Renal pelvis (tissue), 12 donors: Measurements from ENCODE around the gene PLAAT5. TPM values are rescaled to one million over a fixed set of nuclear protein-coding genes. Genes with fewer than 3 reads are reported as not detected.
"Not testable (repeated sequence)": the region's sequence is repeated elsewhere in the genome, so short reads cannot be mapped to it uniquely, and the experiment has no call there.

Experiments
- DNase-seq: peaks from one replicate; pipeline ENCODE4 v3.0.0-alpha.2; 2013
- long read RNA-seq, 16 experiments: transcript quantifications; one replicate each; lab custom pipeline, GENCODE V29; 2026
- polyA plus RNA-seq, 3 donors: library from polyadenylated mRNA; unstranded; fragments of 120-200 nt; gene quantifications; one replicate each; pipeline ENCODE4 v1.2.1, GENCODE V29; 2013; ENCODE audit not compliant: insufficient read length in 3 of 3

The PLAAT5 gene, protein sequence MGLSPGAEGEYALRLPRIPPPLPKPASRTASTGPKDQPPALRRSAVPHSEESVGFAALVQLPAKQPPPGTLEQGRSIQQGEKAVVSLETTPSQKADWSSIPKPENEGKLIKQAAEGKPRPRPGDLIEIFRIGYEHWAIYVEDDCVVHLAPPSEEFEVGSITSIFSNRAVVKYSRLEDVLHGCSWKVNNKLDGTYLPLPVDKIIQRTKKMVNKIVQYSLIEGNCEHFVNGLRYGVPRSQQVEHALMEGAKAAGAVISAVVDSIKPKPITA
- under 1 TPM; 0.26 to 0.50 (median 0.48) TPM for polyA plus RNA-seq
- long read RNA-seq, donor 1, partial matches to known transcripts, result 15 of 15 reads
- long read RNA-seq, donor 1, other reads (novel, unspliced or antisense), result 0 of 15 reads
- long read RNA-seq, donor 2, partial matches to known transcripts, result 12 of 13 reads
- long read RNA-seq, donor 2, other reads (novel, unspliced or antisense), result 0 of 13 reads
- long read RNA-seq, donor 3, partial matches to known transcripts, result 11 of 11 reads
- long read RNA-seq, donor 3, other reads (novel, unspliced or antisense), result 0 of 11 reads
- long read RNA-seq, donor 4, partial matches to known transcripts, result 13 of 13 reads
- long read RNA-seq, donor 4, other reads (novel, unspliced or antisense), result 0 of 13 reads
- long read RNA-seq, donor 5, partial matches to known transcripts, result 8 of 8 reads
- long read RNA-seq, donor 5, other reads (novel, unspliced or antisense), result 0 of 8 reads
- long read RNA-seq, donor 6, partial matches to known transcripts, result 6 of 6 reads
- long read RNA-seq, donor 6, other reads (novel, unspliced or antisense), result 0 of 6 reads
- long read RNA-seq, donor 7, partial matches to known transcripts, result 6 of 6 reads
- long read RNA-seq, donor 7, other reads (novel, unspliced or antisense), result 0 of 6 reads
- long read RNA-seq, donor 8, partial matches to known transcripts, result 9 of 9 reads
- long read RNA-seq, donor 8, other reads (novel, unspliced or antisense), result 0 of 9 reads
- long read RNA-seq, donor 9, partial matches to known transcripts, result 10 of 10 reads
- long read RNA-seq, donor 9, other reads (novel, unspliced or antisense), result 0 of 10 reads
- long read RNA-seq, donor 10, result 0 reads
- long read RNA-seq, donor 11, partial matches to known transcripts, result 8 of 8 reads
- long read RNA-seq, donor 11, other reads (novel, unspliced or antisense), result 0 of 8 reads
- long read RNA-seq, donor 12, partial matches to known transcripts, result 16 of 16 reads
- long read RNA-seq, donor 12, other reads (novel, unspliced or antisense), result 0 of 16 reads
- long read RNA-seq, donor 13, partial matches to known transcripts, result 15 of 15 reads
- long read RNA-seq, donor 13, other reads (novel, unspliced or antisense), result 0 of 15 reads
- long read RNA-seq, donor 14, result 0 reads
- long read RNA-seq, donor 15, partial matches to known transcripts, result 30 of 30 reads
- long read RNA-seq, donor 15, other reads (novel, unspliced or antisense), result 0 of 30 reads
- long read RNA-seq, donor 16, partial matches to known transcripts, result 20 of 20 reads
- long read RNA-seq, donor 16, other reads (novel, unspliced or antisense), result 0 of 20 reads

- peak; percentile 30 for DNase-seq
These were observed at the start of gene PLAAT5 for GRCh38 chr11:63490551-63491239. TSS of gene PLAAT5 (minus strand) at chr11:63491167. CDS start at chr11:63491034, 133 bp downstream.

- DNase-seq, result peak; percentile 21
These were observed 46.5 kb upstream of the PLAAT5 start for GRCh38 chr11:63537293-63538101.

- peak; percentile 39 for DNase-seq
These were observed 45.8 kb upstream of the PLAAT5 start, which contains the start of gene PLAAT4 for GRCh38 chr11:63536669-63537292. TSS of gene PLAAT4 (plus strand) at chr11:63536808. CDS start at chr11:63536869, 61 bp downstream.

- DNase-seq, result no peak
These were observed 44.8 kb upstream of the PLAAT5 start for GRCh38 chr11:63535734-63536133.

GRCh38 chr11:63534895-63535461 lies 44.0 kb upstream of the PLAAT5 start:
- no peak for DNase-seq

DNA sequence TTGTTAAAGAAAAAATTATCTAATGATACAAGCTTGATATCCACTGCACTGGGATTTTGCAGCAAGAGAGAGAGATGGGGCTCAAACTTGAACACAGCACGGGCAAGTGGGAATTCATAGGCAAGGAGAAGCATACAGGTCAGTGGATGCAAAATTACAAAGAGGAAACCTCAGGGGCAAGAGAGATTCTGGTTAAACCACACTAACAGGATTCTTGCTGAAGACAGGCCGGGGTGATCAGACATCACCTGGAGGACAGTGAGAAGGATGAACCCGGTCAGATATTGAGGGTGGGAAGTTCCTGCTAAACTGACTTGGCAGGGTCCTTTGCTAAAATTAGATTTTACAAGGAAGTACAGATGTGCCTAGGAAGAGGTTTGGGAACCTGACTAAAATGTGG lies 43.1 kb upstream of the PLAAT5 start:
- no peak for DNase-seq

DNA sequence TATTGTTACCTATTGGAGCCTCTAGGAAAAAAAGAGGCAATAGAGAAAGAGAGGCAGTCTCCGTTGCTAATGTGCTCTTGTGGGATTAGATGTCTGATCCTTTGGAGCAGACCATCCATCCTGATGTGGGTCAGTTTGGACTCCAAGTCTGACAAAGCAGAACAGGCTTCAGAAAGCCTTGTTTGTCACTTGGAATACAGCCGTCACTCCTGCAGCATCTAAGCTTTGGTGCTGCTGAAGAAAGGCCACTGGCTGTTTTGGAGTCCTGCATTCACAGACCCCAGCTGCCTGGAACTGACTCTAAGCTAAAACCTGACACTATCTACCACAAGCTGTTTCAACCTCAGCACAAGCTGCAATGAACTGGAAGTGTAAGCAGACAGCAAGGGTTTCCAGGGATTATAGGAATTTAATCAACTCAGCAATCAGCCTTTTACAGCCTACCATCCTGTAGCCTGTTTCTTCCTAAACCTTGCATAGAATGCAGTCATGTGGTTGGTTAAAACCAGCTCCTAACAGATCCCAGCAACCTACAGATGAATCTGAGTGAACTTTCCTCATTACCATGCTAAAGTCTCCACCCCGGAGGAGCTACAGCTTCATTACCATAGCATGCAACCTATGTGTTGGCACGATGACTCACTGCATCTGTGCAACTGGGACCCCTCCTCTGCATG lies 42.0 kb upstream of the PLAAT5 start:
- DNase-seq, result no peak

- DNase-seq, result no peak
These were observed 41.1 kb upstream of the PLAAT5 start for GRCh38 chr11:63532117-63532516.

- DNase-seq, result not testable (repeated sequence)
These were observed 40.3 kb upstream of the PLAAT5 start for GRCh38 chr11:63531074-63531792.

DNA sequence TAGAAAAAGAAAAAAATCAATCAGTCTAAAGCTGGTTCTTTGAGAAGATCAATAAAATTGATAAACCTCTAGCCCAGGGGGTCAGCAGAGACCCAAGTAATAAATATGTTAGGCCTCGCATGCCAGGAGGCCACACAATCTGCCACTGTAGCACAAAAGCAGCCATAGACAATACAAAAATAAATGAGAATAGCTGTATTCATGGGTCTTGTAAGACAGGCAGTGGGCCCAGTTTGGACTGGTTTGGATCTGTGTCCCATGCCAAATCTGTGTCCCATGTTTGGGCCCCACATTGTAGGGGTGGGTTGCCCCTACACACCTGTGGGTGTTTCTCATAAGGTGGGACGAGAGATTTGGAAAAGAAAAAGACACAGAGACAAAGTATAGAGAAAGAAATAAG lies 39.1 kb upstream of the PLAAT5 start:
- no peak for DNase-seq

- DNase-seq, result not testable (repeated sequence)
These were observed 38.4 kb upstream of the PLAAT5 start for GRCh38 chr11:63529373-63529772.

- not testable (repeated sequence) for DNase-seq
These were observed 37.8 kb upstream of the PLAAT5 start for GRCh38 chr11:63528729-63529278.

DNA sequence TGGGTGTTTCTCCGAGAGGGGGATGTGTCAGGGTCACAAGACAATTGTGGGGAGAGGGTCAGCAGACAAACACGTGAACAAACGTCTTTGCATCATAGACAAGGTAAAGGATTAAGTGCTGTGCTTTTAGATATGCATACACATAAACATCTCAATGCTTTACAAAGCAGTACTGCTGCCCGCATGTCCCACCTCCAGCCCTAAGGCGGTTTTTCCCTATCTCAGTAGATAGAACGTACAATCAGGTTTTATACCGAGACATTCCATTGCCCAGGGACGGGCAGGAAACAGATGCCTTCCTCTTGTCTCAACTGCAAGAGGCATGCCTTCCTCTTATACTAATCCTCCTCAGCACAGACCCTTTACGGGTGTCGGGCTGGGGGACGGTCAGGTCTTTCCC lies 37.2 kb upstream of the PLAAT5 start:
- not testable (repeated sequence) for DNase-seq

GRCh38 chr11:63527667-63528066 lies 36.7 kb upstream of the PLAAT5 start:
- DNase-seq, result no peak

DNA sequence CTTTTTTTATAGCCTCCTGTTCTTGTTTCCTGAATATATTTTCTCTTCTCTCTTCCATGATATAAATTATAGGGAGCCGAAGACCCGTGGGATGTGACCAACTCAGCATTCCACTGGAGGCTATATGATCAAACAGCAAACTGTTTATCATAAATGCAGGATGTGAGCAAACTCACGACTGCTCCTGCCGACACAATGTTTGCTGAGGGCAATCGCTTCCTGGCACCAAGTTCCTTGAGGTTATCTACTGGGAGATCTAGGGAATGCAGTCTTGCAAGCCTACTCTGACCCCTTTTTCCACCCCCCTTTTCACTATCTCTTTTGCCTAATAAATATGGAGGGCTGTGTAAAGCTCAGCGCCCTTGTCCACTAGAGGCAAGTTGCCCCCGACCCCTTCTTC lies 32.2 kb upstream of the PLAAT5 start:
- no peak for DNase-seq

- no peak for DNase-seq
These were observed 30.9 kb upstream of the PLAAT5 start for GRCh38 chr11:63521896-63522295.

DNA sequence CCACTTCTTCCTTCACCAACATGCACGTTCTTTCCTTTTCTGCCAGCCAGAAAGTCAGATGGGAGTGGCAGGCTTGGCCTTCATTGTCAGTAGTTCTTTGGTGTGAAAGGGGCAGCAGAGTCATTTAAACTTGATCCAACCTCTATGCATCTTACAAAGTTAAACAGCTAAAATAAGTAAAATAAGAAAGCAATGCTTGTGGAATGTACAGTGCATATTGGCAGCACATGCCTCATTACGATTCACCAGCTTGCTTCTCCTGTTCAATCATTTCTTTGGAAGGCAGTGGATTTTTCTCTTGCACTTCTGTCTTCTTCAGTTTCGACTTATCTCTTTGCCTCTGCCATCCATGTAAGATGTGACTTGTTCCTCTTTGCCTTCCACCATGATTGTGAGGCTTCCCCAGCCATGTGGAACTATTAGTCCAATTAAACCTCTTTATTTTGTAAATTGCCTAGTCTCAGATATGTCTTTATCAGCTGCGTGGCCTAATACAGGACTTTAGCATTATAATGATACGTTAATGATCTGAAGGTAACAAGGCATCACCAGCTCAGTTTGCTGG lies 29.7 kb upstream of the PLAAT5 start:
- no peak for DNase-seq
